Endodermal cell (in vitro differentiated cells): ENCODE measurements around the gene MMAB. TPM values are rescaled to one million over a fixed set of nuclear protein-coding genes. Genes with fewer than 3 reads are reported as not detected.

Experiments used
- DNase-seq: peaks from one replicate; pipeline ENCODE4 v3.0.0-alpha.2; 2017
- H3K27ac ChIP-seq: 2 replicates; pipeline ENCODE4 v1.5.1; 2013; ENCODE audit warnings: mild to moderate bottlenecking, low read depth, low read length, moderate library complexity
- H3K27me3 ChIP-seq: 2 replicates; pipeline ENCODE4 v1.6.1; 2013; ENCODE audit warnings: mild to moderate bottlenecking, low read length, moderate library complexity; ENCODE audit not compliant: insufficient read depth, control insufficient read depth, poor library complexity, severe bottlenecking
- H3K36me3 ChIP-seq: 2 replicates; pipeline ENCODE4 v1.7.0; 2013; ENCODE audit warnings: mild to moderate bottlenecking, low read length, moderate library complexity; ENCODE audit not compliant: control insufficient read depth, insufficient read depth
- H3K4me1 ChIP-seq: one replicate; pipeline ENCODE4 v1.7.0; 2013; ENCODE audit warnings: low read length; ENCODE audit not compliant: control insufficient read depth, insufficient read depth
- H3K4me3 ChIP-seq: 2 replicates; pipeline ENCODE4 v1.5.1; 2013; ENCODE audit warnings: mild to moderate bottlenecking, low read length, moderate library complexity
- H3K9ac ChIP-seq: 2 replicates; pipeline ENCODE4 v1.6.1; 2013; ENCODE audit warnings: mild to moderate bottlenecking, low read length, moderate library complexity; ENCODE audit not compliant: poor library complexity, severe bottlenecking; ENCODE audit errors: extremely low read depth
- H3K9me3 ChIP-seq: 2 replicates; pipeline ENCODE4 v1.6.1; 2013; ENCODE audit warnings: mild to moderate bottlenecking, low read length, moderate library complexity; ENCODE audit not compliant: control insufficient read depth
- H3K27ac Mint-ChIP-seq: 2 replicates; pipeline ENCODE4 v1.8.0; 2020; ENCODE audit warnings: mixed read lengths
- H3K27me3 Mint-ChIP-seq: 2 replicates; pipeline ENCODE4 v1.8.0; 2021; ENCODE audit warnings: mild to moderate bottlenecking, mixed read lengths; ENCODE audit not compliant: insufficient read depth
- H3K36me3 Mint-ChIP-seq: 2 replicates; pipeline ENCODE4 v1.8.0; 2020; ENCODE audit warnings: low read depth, mixed read lengths
- H3K4me1 Mint-ChIP-seq: 2 replicates; pipeline ENCODE4 v1.8.0; 2020; ENCODE audit warnings: mixed read lengths
- H3K4me3 Mint-ChIP-seq: 2 replicates; pipeline ENCODE4 v1.8.0; 2020; ENCODE audit warnings: mild to moderate bottlenecking, moderate library complexity, mixed read lengths
- H3K9me3 Mint-ChIP-seq: 2 replicates; pipeline ENCODE4 v1.8.0; 2020; ENCODE audit warnings: mild to moderate bottlenecking, mixed read lengths
- CTCF ChIP-seq: fragments of 200-600 bp; sonication (generic); conservative IDR thresholded peaks from 2 replicates; pipeline ENCODE4 v1.5.0; 2021; ENCODE audit warnings: antibody characterized with exemption, mild to moderate bottlenecking
- WGBS, 2 experiments: methylation state at CpG; one replicate each; pipeline versions ENCODE4 v1.1.5 to v1.1.7; 2013; ENCODE audit warnings: missing lambda C conversion rate in 2 of 2, mixed read lengths in 1 of 2; ENCODE audit not compliant: insufficient coverage in 1 of 2, insufficient read length in 1 of 2; 5-methylcytosine and 5-hydroxymethylcytosine counted together
- total RNA-seq, 2 donors: library from RNA; stranded (reverse); fragmentation: NEBNext Ultra II Directional in 1 of 2; extraction: Animal tissue kit (Norgen Biotek cat#: 25700) in 1 of 2; gene quantifications; 2 replicates in 1 of 2; 3 replicates in 1 of 2; pipeline ENCODE4 v1.2.1, GENCODE V29; 2021

Gene MMAB
- total RNA-seq, 2 donors from 2014 or later, result 24.9 to 28.2 TPM

- Histone ChIP-seq H3K4me1 (no peaks in the 10 kb centered on the region), H3K9me3 (no peaks in the 10 kb centered on the region), H3K9ac (no peak overlapping the region), H3K36me3 (peaks cover 44% of the 10 kb centered on the region), H3K27me3 (no peaks in the 10 kb centered on the region), H3K27ac (no peak overlapping the region), H3K4me3 (no peak overlapping the region)
- Mint-ChIP-seq H3K4me1 (no peaks in the 10 kb centered on the region), H3K4me3 (no peak overlapping the region), H3K27me3 (no peaks in the 10 kb centered on the region), H3K27ac (no peak overlapping the region), H3K9me3 (no peaks in the 10 kb centered on the region), H3K36me3 (peaks cover 54% of the 10 kb centered on the region)
- no peak for DNase-seq
- TF ChIP-seq CTCF, result no peak
- 92 to 94% methylated on average over 12 to 18 of the region's 18 CpGs for WGBS, 2 experiments
Measured at GRCh38 chr12:109581334-109581691, 8.0 kb upstream of the MMAB start.

GRCh38 chr12:109580684-109581333 is 7.5 kb upstream of the MMAB start:
- Mint-ChIP-seq H3K4me3 (no peak overlapping the region), H3K4me1 (no peaks in the 10 kb centered on the region), H3K9me3 (no peaks in the 10 kb centered on the region), H3K27ac (peak overlapping the region; percentile 64), H3K27me3 (no peaks in the 10 kb centered on the region), H3K36me3 (peaks cover 56% of the 10 kb centered on the region)
- peaks cover 49% of the 10 kb centered on the region for H3K36me3 ChIP-seq
- no peaks in the 10 kb centered on the region for H3K9me3 ChIP-seq
- 95 to 96% methylated on average over 13 of the region's 13 CpGs for WGBS, 2 experiments
- no peak overlapping the region for H3K9ac ChIP-seq
- TF ChIP-seq CTCF, result no peak
- no peaks in the 10 kb centered on the region for H3K27me3 ChIP-seq
- no peak overlapping the region for H3K27ac ChIP-seq
- H3K4me3 ChIP-seq, result no peak overlapping the region
- no peaks in the 10 kb centered on the region for H3K4me1 ChIP-seq
- no peak for DNase-seq

- Mint-ChIP-seq H3K36me3 (peaks cover 56% of the 10 kb centered on the region), H3K27me3 (no peaks in the 10 kb centered on the region), H3K27ac (peak overlapping the region; percentile 64), H3K9me3 (no peaks in the 10 kb centered on the region), H3K4me1 (no peaks in the 10 kb centered on the region), H3K4me3 (no peak overlapping the region)
- no peak for DNase-seq
- Histone ChIP-seq H3K4me1 (no peaks in the 10 kb centered on the region), H3K36me3 (peaks cover 52% of the 10 kb centered on the region), H3K27ac (no peak overlapping the region), H3K9ac (no peak overlapping the region), H3K27me3 (no peaks in the 10 kb centered on the region), H3K4me3 (no peak overlapping the region), H3K9me3 (no peaks in the 10 kb centered on the region)
- WGBS, 2 experiments, result 95 to 96% methylated on average over 6 to 8 of the region's 8 CpGs
- peak; percentile 22 for TF ChIP-seq CTCF
Measured at GRCh38 chr12:109580272-109580671, 7.0 kb upstream of the MMAB start.
